ENCODE measurements around the gene CXADR.
"Not testable (repeated sequence)": the region's sequence is repeated elsewhere in the genome, so short reads cannot be mapped to it uniquely, and the experiment has no call there.

The CXADR gene

DNA sequence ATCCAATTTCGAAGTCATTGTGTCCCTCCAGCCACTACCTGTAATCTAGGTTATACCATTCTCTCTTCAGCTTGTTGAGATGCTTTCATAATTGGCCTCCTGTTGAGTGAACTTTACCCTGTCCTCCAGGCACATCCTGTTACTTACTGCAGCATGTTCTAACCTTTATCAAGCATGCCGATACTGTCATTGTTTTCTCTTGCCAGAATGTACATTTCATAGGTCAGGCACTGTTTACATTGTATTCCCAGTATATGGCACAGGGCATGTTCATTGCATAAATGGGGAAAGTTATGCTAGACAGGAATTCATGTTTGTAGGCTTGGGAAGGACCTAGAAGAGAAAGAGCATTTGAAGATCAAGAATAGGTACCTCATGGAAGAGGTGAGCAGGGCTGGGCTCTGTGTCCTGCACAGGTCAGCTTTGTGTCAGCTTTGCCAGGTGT is 10.2 kb downstream of the CXADR start:
- H3K9me3 Mint-ChIP-seq: no peaks in the 10 kb centered on the region
- no peak overlapping the region for H3K4me3 Mint-ChIP-seq
- H3K36me3 Mint-ChIP-seq: no peaks in the 10 kb centered on the region
- H3K4me1 Mint-ChIP-seq: no peaks in the 10 kb centered on the region
- H3K27me3 Mint-ChIP-seq: peaks cover 6% of the 10 kb centered on the region
- H3K27ac Mint-ChIP-seq: no peak overlapping the region

GRCh38 chr21:17523979-17524494 is 11.2 kb downstream of the CXADR start:
- not testable (repeated sequence) for H3K27me3 Mint-ChIP-seq, H3K27ac Mint-ChIP-seq, H3K36me3 Mint-ChIP-seq, H3K9me3 Mint-ChIP-seq, H3K4me3 Mint-ChIP-seq, H3K4me1 Mint-ChIP-seq

- no peaks in the 10 kb centered on the region for H3K27me3 Mint-ChIP-seq
- H3K36me3 Mint-ChIP-seq: no peaks in the 10 kb centered on the region
- no peak overlapping the region for H3K4me3 Mint-ChIP-seq
- H3K4me1 Mint-ChIP-seq: no peaks in the 10 kb centered on the region
- H3K9me3 Mint-ChIP-seq: no peaks in the 10 kb centered on the region
- no peak overlapping the region for H3K27ac Mint-ChIP-seq
These were observed 11.8 kb downstream of the CXADR start for GRCh38 chr21:17524635-17525034.

DNA sequence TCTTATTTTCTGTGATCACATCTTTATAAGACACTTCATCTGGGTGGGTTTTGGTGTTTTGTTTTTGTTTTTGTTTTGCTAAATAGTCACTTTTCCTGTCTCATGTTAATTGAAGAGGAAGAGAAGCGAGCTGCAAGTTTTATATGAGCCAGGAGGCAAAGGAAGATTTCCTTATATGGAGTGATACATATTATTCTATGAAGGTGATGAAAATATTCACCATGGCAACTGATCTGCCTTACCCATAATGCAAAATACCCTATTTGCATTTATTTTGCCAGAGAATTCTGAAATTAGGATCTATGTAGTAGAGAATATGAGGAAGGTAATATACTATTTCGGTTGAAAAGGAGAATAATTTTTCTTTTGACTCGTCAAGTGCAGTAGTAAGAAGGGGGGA is 13.9 kb downstream of the CXADR start:
- Mint-ChIP-seq H3K36me3 (no peaks in the 10 kb centered on the region), H3K27me3 (no peaks in the 10 kb centered on the region), H3K4me1 (no peaks in the 10 kb centered on the region), H3K27ac (no peak overlapping the region), H3K4me3 (no peak overlapping the region), H3K9me3 (no peaks in the 10 kb centered on the region)

- Mint-ChIP-seq H3K27me3 (no peaks in the 10 kb centered on the region), H3K36me3 (no peaks in the 10 kb centered on the region), H3K4me3 (no peak overlapping the region), H3K9me3 (no peaks in the 10 kb centered on the region), H3K4me1 (no peaks in the 10 kb centered on the region), H3K27ac (no peak overlapping the region)
These were observed 14.4 kb downstream of the CXADR start for GRCh38 chr21:17527240-17527639.

DNA sequence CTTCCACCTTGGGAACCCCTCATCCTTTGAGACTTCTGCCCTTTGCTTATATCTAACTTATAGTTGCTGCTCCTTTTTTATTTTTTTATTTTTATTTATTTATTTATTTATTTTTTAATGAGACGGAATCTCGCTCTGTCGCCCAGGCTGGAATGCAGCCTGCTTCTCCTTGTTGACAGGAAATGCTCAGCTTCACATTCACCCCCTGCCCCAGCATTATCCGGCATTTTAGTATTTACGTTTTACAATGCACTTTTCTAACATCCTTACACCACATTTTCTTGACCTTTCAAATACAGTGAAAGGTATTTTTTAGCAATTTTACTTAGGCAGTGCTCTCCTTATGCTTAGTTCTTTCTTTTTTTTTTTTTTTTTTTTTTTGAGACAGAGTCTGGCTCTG is 14.9 kb downstream of the CXADR start:
- Mint-ChIP-seq H3K27me3 (no peaks in the 10 kb centered on the region), H3K4me3 (no peak overlapping the region), H3K36me3 (no peaks in the 10 kb centered on the region), H3K4me1 (no peaks in the 10 kb centered on the region), H3K27ac (no peak overlapping the region), H3K9me3 (no peaks in the 10 kb centered on the region)

DNA sequence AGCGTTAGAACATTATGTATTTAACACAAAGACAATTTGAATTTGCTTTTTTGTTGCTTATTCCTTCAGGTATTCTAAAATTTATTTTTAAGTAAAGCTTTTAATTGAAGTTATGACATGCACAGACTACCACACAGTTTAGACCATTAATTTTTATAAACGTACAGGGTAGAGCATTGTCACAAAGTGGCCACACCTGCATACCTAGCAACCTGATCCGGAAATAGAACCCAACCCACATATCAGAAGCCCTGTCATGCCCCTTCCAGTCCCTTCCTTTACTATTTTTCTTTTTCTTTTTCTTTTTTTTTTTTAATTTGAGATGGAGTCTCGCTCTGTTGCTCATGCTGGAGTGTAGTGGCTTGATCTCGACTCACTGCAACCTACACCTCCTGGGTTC is 16.8 kb downstream of the CXADR start:
- H3K4me1 Mint-ChIP-seq: no peaks in the 10 kb centered on the region
- H3K36me3 Mint-ChIP-seq: no peaks in the 10 kb centered on the region
- H3K9me3 Mint-ChIP-seq: no peaks in the 10 kb centered on the region
- H3K27ac Mint-ChIP-seq: no peak overlapping the region
- no peaks in the 10 kb centered on the region for H3K27me3 Mint-ChIP-seq
- no peak overlapping the region for H3K4me3 Mint-ChIP-seq

- H3K4me3 Mint-ChIP-seq: no peak overlapping the region
- peaks cover 3% of the 10 kb centered on the region for H3K36me3 Mint-ChIP-seq
- H3K4me1 Mint-ChIP-seq: no peaks in the 10 kb centered on the region
- H3K27ac Mint-ChIP-seq: no peak overlapping the region
- H3K27me3 Mint-ChIP-seq: no peaks in the 10 kb centered on the region
- H3K9me3 Mint-ChIP-seq: no peaks in the 10 kb centered on the region
These were observed 19.4 kb downstream of the CXADR start for GRCh38 chr21:17532292-17532691.

GRCh38 chr21:17536381-17536780 is 23.5 kb downstream of the CXADR start:
- H3K4me3 Mint-ChIP-seq: no peak overlapping the region
- H3K27ac Mint-ChIP-seq: no peak overlapping the region
- peaks cover 4% of the 10 kb centered on the region for H3K27me3 Mint-ChIP-seq
- peaks cover 3% of the 10 kb centered on the region for H3K36me3 Mint-ChIP-seq
- H3K4me1 Mint-ChIP-seq: no peaks in the 10 kb centered on the region
- H3K9me3 Mint-ChIP-seq: no peaks in the 10 kb centered on the region

GRCh38 chr21:17537299-17537698 is 24.5 kb downstream of the CXADR start:
- no peak overlapping the region for H3K27ac Mint-ChIP-seq
- H3K4me1 Mint-ChIP-seq: no peaks in the 10 kb centered on the region
- no peaks in the 10 kb centered on the region for H3K9me3 Mint-ChIP-seq
- H3K36me3 Mint-ChIP-seq: peaks cover 3% of the 10 kb centered on the region
- H3K27me3 Mint-ChIP-seq: peaks cover 4% of the 10 kb centered on the region
- H3K4me3 Mint-ChIP-seq: no peak overlapping the region

- no peak overlapping the region for H3K27ac Mint-ChIP-seq
- H3K36me3 Mint-ChIP-seq: peaks cover 3% of the 10 kb centered on the region
- no peaks in the 10 kb centered on the region for H3K4me1 Mint-ChIP-seq
- peaks cover 4% of the 10 kb centered on the region for H3K27me3 Mint-ChIP-seq
- no peaks in the 10 kb centered on the region for H3K9me3 Mint-ChIP-seq
- no peak overlapping the region for H3K4me3 Mint-ChIP-seq
These were observed 25.7 kb downstream of the CXADR start for GRCh38 chr21:17538576-17538975.

- H3K4me3 Mint-ChIP-seq: no peak overlapping the region
- peaks cover 4% of the 10 kb centered on the region for H3K27me3 Mint-ChIP-seq
- no peaks in the 10 kb centered on the region for H3K4me1 Mint-ChIP-seq
- H3K27ac Mint-ChIP-seq: no peak overlapping the region
- peaks cover 3% of the 10 kb centered on the region for H3K36me3 Mint-ChIP-seq
- no peaks in the 10 kb centered on the region for H3K9me3 Mint-ChIP-seq
These were observed 26.5 kb downstream of the CXADR start for GRCh38 chr21:17539323-17539722.

- Mint-ChIP-seq H3K4me1 (no peaks in the 10 kb centered on the region), H3K36me3 (peaks cover 3% of the 10 kb centered on the region), H3K4me3 (no peak overlapping the region), H3K9me3 (no peaks in the 10 kb centered on the region), H3K27ac (no peak overlapping the region), H3K27me3 (peaks cover 4% of the 10 kb centered on the region)
These were observed 27.0 kb downstream of the CXADR start for GRCh38 chr21:17539743-17540341.

- no peaks in the 10 kb centered on the region for H3K4me1 Mint-ChIP-seq
- H3K36me3 Mint-ChIP-seq: peaks cover 3% of the 10 kb centered on the region
- no peak overlapping the region for H3K27ac Mint-ChIP-seq
- H3K27me3 Mint-ChIP-seq: peaks cover 4% of the 10 kb centered on the region
- no peak overlapping the region for H3K4me3 Mint-ChIP-seq
- no peaks in the 10 kb centered on the region for H3K9me3 Mint-ChIP-seq
These were observed 27.7 kb downstream of the CXADR start for GRCh38 chr21:17540530-17540929.

DNA sequence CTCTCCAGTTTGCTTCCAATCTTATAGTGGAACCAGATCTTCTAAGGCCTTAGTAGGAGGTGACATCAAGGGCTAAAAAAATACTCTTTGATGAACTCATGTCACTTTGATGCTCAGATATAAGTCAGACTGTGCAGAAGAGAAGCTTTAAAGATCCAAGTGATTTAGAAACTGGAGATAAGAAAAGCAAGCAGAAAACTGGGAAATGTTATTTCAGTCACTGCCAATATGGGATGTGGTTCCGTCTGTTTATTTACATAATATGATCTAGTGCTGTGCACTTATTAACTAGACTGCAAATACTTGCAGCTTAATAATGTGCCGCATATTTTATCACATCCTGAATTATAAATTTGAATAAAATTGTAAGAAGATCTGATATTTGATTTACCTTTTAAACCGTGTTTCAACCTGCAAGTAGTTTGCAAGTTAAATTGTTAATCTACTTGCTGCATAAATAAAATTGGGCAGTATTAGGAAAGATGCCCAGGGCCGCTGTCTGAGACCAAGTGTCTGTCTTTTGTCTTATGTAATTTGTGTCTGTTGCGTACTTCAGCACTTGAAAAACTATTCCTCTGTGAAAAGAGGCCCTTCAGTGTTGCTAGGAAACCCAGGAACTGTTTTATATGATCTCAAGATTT is 29.6 kb downstream of the CXADR start:
- Mint-ChIP-seq H3K27me3 (peaks cover 4% of the 10 kb centered on the region), H3K4me3 (no peak overlapping the region), H3K9me3 (no peaks in the 10 kb centered on the region)

GRCh38 chr21:17545007-17545406 is 32.2 kb downstream of the CXADR start:
- no peaks in the 10 kb centered on the region for H3K27me3 Mint-ChIP-seq
- H3K4me3 Mint-ChIP-seq: no peak overlapping the region
- H3K9me3 Mint-ChIP-seq: no peaks in the 10 kb centered on the region

More for the DNA sequence above, 29.6 kb downstream of the CXADR start:
- H3K4me1 Mint-ChIP-seq: no peaks in the 10 kb centered on the region
- H3K27ac Mint-ChIP-seq: no peak overlapping the region
- H3K36me3 Mint-ChIP-seq: no peaks in the 10 kb centered on the region

DNA sequence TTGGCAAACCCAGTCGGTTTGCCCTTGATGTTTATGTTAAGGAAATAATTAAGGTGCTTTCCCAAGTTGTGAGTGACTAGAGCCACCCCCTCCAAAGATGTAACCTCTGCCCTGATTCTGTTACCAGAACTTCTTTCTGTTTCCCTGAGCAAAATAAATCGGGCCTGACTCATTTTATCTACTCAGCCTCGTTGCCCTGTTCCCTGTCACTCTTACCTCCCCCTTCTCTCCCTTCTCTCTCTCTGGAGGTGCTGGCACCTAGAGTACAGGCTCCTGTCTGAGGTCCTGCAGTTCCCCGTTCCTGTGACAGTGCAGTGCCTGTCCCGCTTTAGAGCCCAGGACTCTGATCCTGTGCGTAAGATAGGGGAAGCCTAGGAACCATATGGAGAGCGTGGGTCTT is 35.4 kb downstream of the CXADR start:
- no peak overlapping the region for H3K27ac Mint-ChIP-seq
- H3K36me3 Mint-ChIP-seq: peaks cover 4% of the 10 kb centered on the region
- H3K9me3 Mint-ChIP-seq: no peaks in the 10 kb centered on the region
- no peaks in the 10 kb centered on the region for H3K27me3 Mint-ChIP-seq
- H3K4me1 Mint-ChIP-seq: no peaks in the 10 kb centered on the region
- H3K4me3 Mint-ChIP-seq: no peak overlapping the region

More at GRCh38 chr21:17545007-17545406, 32.2 kb downstream of the CXADR start:
- Mint-ChIP-seq H3K27ac (no peak overlapping the region), H3K4me1 (no peaks in the 10 kb centered on the region), H3K36me3 (peaks cover 4% of the 10 kb centered on the region)

All from activated naive CD4-positive, alpha-beta T cell treated with anti-CD3 and anti-CD28 coated beads, Interleukin-2, amount 50 U/mL, for 24 hours (primary cell).